Naive thymus-derived CD4-positive, alpha-beta T cell (primary cell): ENCODE data around the gene RAD51B. TPM values are rescaled to one million over a fixed set of nuclear protein-coding genes. Genes with fewer than 3 reads are reported as not detected.

Experiments
- ATAC-seq: fragments of 150-1000 bp; cut with Tn5 transposase; 2 replicates; pipeline ENCODE4 v1.10.0; 2021; ENCODE audit warnings: mild to moderate bottlenecking, moderate library complexity
- CTCF ChIA-PET: fragments of 350-600 bp; sonication (Branson Sonifier 250); formaldehyde crosslinking; loops from one replicate; lab custom pipeline; 2021; ENCODE audit warnings: antibody characterized with exemption; lab: Charles Lee
- POLR2A ChIA-PET: fragments of 350-600 bp; sonication (Branson Sonifier 250); formaldehyde crosslinking; loops from one replicate; lab custom pipeline; 2021; ENCODE audit warnings: antibody characterized with exemption, inconsistent platforms; lab: Charles Lee
- DNase-seq, 9 donors: peaks; one replicate each; pipeline versions ENCODE4 v3.0.0 to v3.0.0-alpha.2; 2020 to 2022; ENCODE audit warnings: mixed read lengths in 1 of 9
- H3K27ac ChIP-seq: one replicate; pipeline ENCODE4 v1.7.0; 2013; ENCODE audit warnings: mild to moderate bottlenecking, low read depth, low read length, moderate library complexity
- H3K27me3 ChIP-seq, 2 donors: one replicate each; pipeline ENCODE4 v1.7.0; 2013; ENCODE audit warnings: low read length in 2 of 2, mild to moderate bottlenecking in 2 of 2, moderate library complexity in 2 of 2; ENCODE audit not compliant: control insufficient read depth in 2 of 2, insufficient read depth in 2 of 2
- H3K36me3 ChIP-seq, 3 experiments: 1 replicate in 2 of 3; 2 replicates in 1 of 3; pipeline ENCODE4 v1.7.0; 2013; ENCODE audit warnings: low read length in 3 of 3, mild to moderate bottlenecking in 3 of 3, moderate library complexity in 1 of 3; ENCODE audit not compliant: insufficient read depth in 3 of 3, control insufficient read depth in 2 of 3
- H3K4me1 ChIP-seq, 2 donors: one replicate each; pipeline ENCODE4 v1.7.0; 2013; ENCODE audit warnings: low read length in 2 of 2, mild to moderate bottlenecking in 2 of 2, moderate library complexity in 1 of 2; ENCODE audit not compliant: control insufficient read depth in 2 of 2, insufficient read depth in 2 of 2
- H3K4me3 ChIP-seq: 2 replicates; pipeline ENCODE4 v1.7.0; 2013; ENCODE audit warnings: mild to moderate bottlenecking, low read length
- H3K9me3 ChIP-seq, 3 experiments: 1 replicate in 2 of 3; 2 replicates in 1 of 3; pipeline ENCODE4 v1.7.0; 2013; ENCODE audit warnings: low read length in 3 of 3; ENCODE audit not compliant: control insufficient read depth in 2 of 3
- H3K27ac Mint-ChIP-seq, 9 donors: one replicate each; pipeline ENCODE4 v1.8.0; 2020 to 2022; ENCODE audit warnings: mixed read lengths in 9 of 9, mild to moderate bottlenecking in 8 of 9, moderate library complexity in 5 of 9, inconsistent platforms in 2 of 9
- H3K27me3 Mint-ChIP-seq, 5 donors: one replicate each; pipeline ENCODE4 v1.8.0; 2021 to 2022; ENCODE audit warnings: mixed read lengths in 5 of 5, mild to moderate bottlenecking in 1 of 5
- H3K36me3 Mint-ChIP-seq, 5 donors: one replicate each; pipeline ENCODE4 v1.8.0; 2020 to 2022; ENCODE audit warnings: mixed read lengths in 5 of 5, mild to moderate bottlenecking in 3 of 5, inconsistent platforms in 1 of 5
- H3K4me1 Mint-ChIP-seq, 7 donors: one replicate each; pipeline ENCODE4 v1.8.0; 2020 to 2022; ENCODE audit warnings: mixed read lengths in 7 of 7, mild to moderate bottlenecking in 3 of 7, inconsistent platforms in 1 of 7
- H3K4me3 Mint-ChIP-seq, 10 donors: one replicate each; pipeline ENCODE4 v1.8.0; 2020 to 2022; ENCODE audit warnings: mild to moderate bottlenecking in 10 of 10, mixed read lengths in 10 of 10, moderate library complexity in 6 of 10, inconsistent platforms in 2 of 10
- H3K9me3 Mint-ChIP-seq, 11 donors: one replicate each; pipeline ENCODE4 v1.8.0; 2020 to 2022; ENCODE audit warnings: mixed read lengths in 11 of 11, mild to moderate bottlenecking in 4 of 11, inconsistent platforms in 1 of 11, moderate library complexity in 1 of 11
- intact Hi-C, 2 donors: fragments of 100-400 bp; cut with micrococcal nuclease; formaldehyde crosslinking; loops; one replicate each; pipeline ENCODE4 v1.15.1; 2023
- polyA plus RNA-seq, 2 donors: library from polyadenylated mRNA; unstranded; fragments of 300-500 nt; fragmentation: Illumina TruSeq; gene quantifications; one replicate each; pipeline ENCODE4 v1.2.3, GENCODE V29; 2021
- total RNA-seq, 6 experiments: library from RNA in 5 of 6; stranded (reverse) in 5 of 6; gene quantifications; 1 replicate in 5 of 6; 2 replicates in 1 of 6; pipeline ENCODE4 v1.2.3 and lab custom pipeline; 2021 to 2026

The RAD51B gene
- total and polyA plus RNA-seq, 7 experiments from 2014 or later, result 15.0 to 42.2 (median 28.8) TPM

DNA sequence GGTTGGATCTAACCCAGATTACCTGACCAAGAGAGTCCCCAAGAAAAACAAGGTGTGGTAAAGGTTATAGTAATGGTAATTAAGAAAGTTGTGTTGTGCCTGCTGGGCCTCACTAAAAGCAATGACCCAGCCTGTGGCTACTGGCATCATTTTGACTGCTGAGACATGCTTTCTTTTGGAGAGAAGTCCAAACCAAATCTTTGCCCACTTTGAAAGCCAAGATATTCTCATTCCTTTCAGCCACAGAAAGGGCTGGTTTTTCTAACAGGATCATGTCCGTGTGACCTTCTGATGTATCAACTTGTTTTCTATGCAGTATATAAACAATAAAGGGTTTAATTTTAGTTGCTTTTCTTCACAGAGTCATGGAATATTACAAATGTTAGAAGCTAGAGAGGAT, 388.6 kb downstream of the RAD51B start:
- no peaks in the 10 kb centered on the region for H3K9me3 Mint-ChIP-seq
- Histone ChIP-seq H3K27ac (no peak overlapping the region), H3K4me3 (no peak overlapping the region), H3K9me3 (no peaks in the 10 kb centered on the region), H3K36me3 (no peaks in the 10 kb centered on the region), H3K27me3 (no peaks in the 10 kb centered on the region), H3K4me1 (peaks cover 28% of the 10 kb centered on the region in 2 donors)
- intact Hi-C loops, result no loop called here
- H3K4me3 Mint-ChIP-seq, result no peak overlapping the region
- H3K36me3 Mint-ChIP-seq, result peaks cover 0 to 11% (median 0%) of the 10 kb centered on the region in 5 donors
- H3K27me3 Mint-ChIP-seq, result peaks cover 0 to 2% (median 0%) of the 10 kb centered on the region in 5 donors
- DNase-seq (no peak), ATAC-seq (no peak)
- peaks cover 25 to 41% (median 36%) of the 10 kb centered on the region in 7 donors for H3K4me1 Mint-ChIP-seq
- H3K27ac Mint-ChIP-seq, result peak overlapping the region in 1 of 9 donors; percentile 88
- ChIA-PET POLR2A (no interaction called here), CTCF (no interaction called here)

GRCh38 chr14:68208626-68209317, 389.2 kb downstream of the RAD51B start:
- DNase-seq, result peak in 1 of 9 donors; percentile 5

GRCh38 chr14:68210729-68211299, 391.2 kb downstream of the RAD51B start:
- CTCF ChIA-PET, result no interaction called here
- no peaks in the 10 kb centered on the region for H3K9me3 ChIP-seq
- POLR2A ChIA-PET, result interaction anchor here (0.6 to 1.5 kb wide), 2 partner anchors 13 to 611 kb away, joined by 3 to 4 read pairs; no protein-coding TSS in a partner anchor
- Mint-ChIP-seq H3K27ac (peak overlapping the region; percentile 71 to 94 (median 87)), H3K4me1 (peaks cover 31 to 50% (median 38%) of the 10 kb centered on the region in 7 donors), H3K36me3 (peaks cover 0 to 8% (median 0%) of the 10 kb centered on the region in 5 donors), H3K9me3 (no peaks in the 10 kb centered on the region), H3K27me3 (peaks cover 0 to 2% (median 0%) of the 10 kb centered on the region in 5 donors), H3K4me3 (peak overlapping the region; percentile 75 to 90 (median 88))
- H3K27ac ChIP-seq, result peak overlapping the region; percentile 23
- no peaks in the 10 kb centered on the region for H3K27me3 ChIP-seq
- ATAC-seq (peak; percentile 86), DNase-seq (peak in 8 of 9 donors; percentile 10 to 54 (median 43))
- intact Hi-C loops, result loop anchor here (1.0 to 10.0 kb wide), 5 partner anchors 14 to 582 kb away; partner anchors contain the start of genes RAD51B (in 1 of the 2), ZFP36L1 (in 1 of the 2) and ZFYVE26 (in 1 of the 2)
- peak overlapping the region; percentile 59 for H3K4me3 ChIP-seq
- H3K36me3 ChIP-seq, result no peaks in the 10 kb centered on the region
- H3K4me1 ChIP-seq, result peaks cover 28 to 33% of the 10 kb centered on the region in 2 donors

More at GRCh38 chr14:68208626-68209317, 389.2 kb downstream of the RAD51B start:
- Mint-ChIP-seq H3K36me3 (peaks cover 0 to 10% (median 0%) of the 10 kb centered on the region in 5 donors), H3K4me3 (peak overlapping the region; percentile 11 to 88 (median 44)), H3K4me1 (peaks cover 27 to 47% (median 36%) of the 10 kb centered on the region in 7 donors), H3K9me3 (no peaks in the 10 kb centered on the region), H3K27ac (peak overlapping the region in 8 of 9 donors; percentile 15 to 88 (median 54)), H3K27me3 (peaks cover 0 to 2% (median 0%) of the 10 kb centered on the region in 5 donors)
- Histone ChIP-seq H3K4me1 (peaks cover 28 to 31% of the 10 kb centered on the region in 2 donors), H3K36me3 (no peaks in the 10 kb centered on the region), H3K4me3 (no peak overlapping the region), H3K27ac (no peak overlapping the region), H3K27me3 (no peaks in the 10 kb centered on the region), H3K9me3 (no peaks in the 10 kb centered on the region)
- CTCF ChIA-PET, result no interaction called here
- ATAC-seq, result no peak
- intact Hi-C loops, result no loop called here
- POLR2A ChIA-PET, result no interaction called here

DNA sequence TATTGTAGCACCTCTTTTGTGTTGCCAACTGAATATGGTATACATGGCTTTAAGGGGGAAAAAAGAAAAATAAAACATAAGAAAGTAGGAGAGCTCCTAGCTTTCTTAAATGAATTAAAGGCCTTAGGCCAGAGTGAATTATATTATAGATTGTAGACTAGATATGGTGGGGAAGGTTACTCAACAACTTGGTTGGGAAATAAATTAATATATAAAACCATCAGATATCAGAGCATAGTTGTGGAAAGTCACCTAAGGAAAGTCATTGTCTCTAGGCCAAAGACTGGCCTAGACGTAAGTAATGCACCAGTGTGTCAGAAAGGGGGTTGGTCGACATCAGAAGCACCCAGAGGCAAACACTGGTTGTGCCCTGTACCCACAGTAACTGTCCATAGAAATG, 391.8 kb downstream of the RAD51B start:
- ChIA-PET POLR2A (interaction anchor here (1.5 kb wide), 1 partner anchor 13 kb away, joined by 4 read pairs; no protein-coding TSS in a partner anchor), CTCF (no interaction called here)
- Histone ChIP-seq H3K27me3 (no peaks in the 10 kb centered on the region), H3K27ac (no peak overlapping the region), H3K36me3 (no peaks in the 10 kb centered on the region), H3K4me3 (no peak overlapping the region), H3K4me1 (peaks cover 28 to 33% of the 10 kb centered on the region in 2 donors), H3K9me3 (no peaks in the 10 kb centered on the region)
- peak overlapping the region in 9 of 10 donors; percentile 75 to 90 (median 88) for H3K4me3 Mint-ChIP-seq
- H3K27ac Mint-ChIP-seq, result peak overlapping the region in 8 of 9 donors; percentile 71 to 94 (median 88)
- peaks cover 0 to 8% (median 0%) of the 10 kb centered on the region in 5 donors for H3K36me3 Mint-ChIP-seq
- ATAC-seq (no peak), DNase-seq (no peak)
- intact Hi-C loops, result loop anchor here (2.0 to 10.0 kb wide), 4 partner anchors 13 to 581 kb away; partner anchors contain the start of genes RAD51B (in 1 of the 2), ZFP36L1 (in 1 of the 2) and ZFYVE26 (in 1 of the 2)
- peaks cover 0 to 2% (median 0%) of the 10 kb centered on the region in 5 donors for H3K27me3 Mint-ChIP-seq
- no peaks in the 10 kb centered on the region for H3K9me3 Mint-ChIP-seq
- peaks cover 31 to 50% (median 38%) of the 10 kb centered on the region in 7 donors for H3K4me1 Mint-ChIP-seq

DNA sequence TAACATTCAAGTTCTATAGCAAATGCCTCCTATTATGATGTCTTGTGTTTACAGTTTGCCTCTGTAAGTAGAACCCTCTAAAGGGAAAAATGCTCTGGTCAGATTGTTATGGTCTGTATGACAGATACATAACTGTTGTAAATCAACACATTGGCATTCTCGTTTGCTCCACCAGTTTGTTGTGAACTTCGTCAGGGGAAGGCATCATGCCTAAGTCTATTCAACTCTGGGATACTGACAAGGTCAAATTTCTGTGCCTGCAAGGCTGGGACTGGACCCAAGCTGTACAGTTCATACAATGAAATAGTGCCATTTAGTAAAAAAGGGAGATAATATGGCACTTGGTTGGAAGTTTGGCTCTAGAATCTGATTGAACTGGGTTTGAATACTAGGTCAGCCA, 392.3 kb downstream of the RAD51B start:
- H3K4me1 ChIP-seq, result peaks cover 28 to 33% of the 10 kb centered on the region in 2 donors
- no peak for ATAC-seq
- Mint-ChIP-seq H3K4me1 (peaks cover 32 to 50% (median 38%) of the 10 kb centered on the region in 7 donors), H3K36me3 (peaks cover 0 to 8% (median 0%) of the 10 kb centered on the region in 5 donors), H3K27me3 (peaks cover 0 to 2% (median 0%) of the 10 kb centered on the region in 5 donors), H3K27ac (peak overlapping the region in 2 of 9 donors; percentile 6 to 44), H3K9me3 (no peaks in the 10 kb centered on the region), H3K4me3 (no peak overlapping the region)
- no peaks in the 10 kb centered on the region for H3K36me3 ChIP-seq
- intact Hi-C loops, result loop anchor here (2.0 to 10.0 kb wide), 4 partner anchors 13 to 581 kb away; partner anchors contain the start of genes RAD51B (in 1 of the 2), ZFP36L1 (in 1 of the 2) and ZFYVE26 (in 1 of the 2)
- no peaks in the 10 kb centered on the region for H3K27me3 ChIP-seq
- no peaks in the 10 kb centered on the region for H3K9me3 ChIP-seq
- no peak overlapping the region for H3K27ac ChIP-seq
- ChIA-PET CTCF (no interaction called here), POLR2A (interaction anchor here (1.5 kb wide), 1 partner anchor 12 kb away, joined by 4 read pairs; no protein-coding TSS in a partner anchor)
- no peak overlapping the region for H3K4me3 ChIP-seq
- no peak for DNase-seq

- H3K27ac Mint-ChIP-seq, result peak overlapping the region in 1 of 9 donors; percentile 6
- POLR2A ChIA-PET, result no interaction called here
These were observed 392.8 kb downstream of the RAD51B start for GRCh38 chr14:68212361-68212760.

More at GRCh38 chr14:68212361-68212760, 392.8 kb downstream of the RAD51B start:
- Mint-ChIP-seq H3K4me1 (peaks cover 30 to 46% (median 36%) of the 10 kb centered on the region in 7 donors), H3K9me3 (no peaks in the 10 kb centered on the region), H3K4me3 (no peak overlapping the region), H3K36me3 (peaks cover 0 to 7% (median 0%) of the 10 kb centered on the region in 5 donors), H3K27me3 (peaks cover 0 to 1% (median 0%) of the 10 kb centered on the region in 5 donors)
- H3K36me3 ChIP-seq, result no peaks in the 10 kb centered on the region
- peaks cover 28 to 33% of the 10 kb centered on the region in 2 donors for H3K4me1 ChIP-seq
- intact Hi-C loops, result loop anchor here in 1 of 2 donors (10.0 kb wide), 1 partner anchor 398 kb away; the partner anchor contains the start of genes RAD51B and ZFYVE26
- H3K27ac ChIP-seq, result no peak overlapping the region
- H3K27me3 ChIP-seq, result no peaks in the 10 kb centered on the region
- DNase-seq, result no peak
- no peaks in the 10 kb centered on the region for H3K9me3 ChIP-seq
- CTCF ChIA-PET, result no interaction called here
- H3K4me3 ChIP-seq, result no peak overlapping the region
- ATAC-seq, result no peak
